Daoy (cell line): Measurements from ENCODE around the gene HPS3. TPM values are rescaled to one million over a fixed set of nuclear protein-coding genes. Genes with fewer than 3 reads are reported as not detected.
A peak's percentile ranks its signal among the peaks of the same experiment; 100 is the strongest.

ENCODE experiments used
- DNase-seq: peaks from one replicate; pipeline ENCODE4 v3.0.0-alpha.2; 2015; ENCODE audit warnings: low read depth
- total RNA-seq: library from RNA; depleted of rRNA; stranded (reverse); fragments of >200 nt; shearing (Covaris generic); gene quantifications from 2 replicates; pipeline ENCODE4 v1.2.3, GENCODE V29; 2014

The HPS3 gene
- total RNA-seq, 1 experiment from 2014 or later: 19.5 TPM

DNA sequence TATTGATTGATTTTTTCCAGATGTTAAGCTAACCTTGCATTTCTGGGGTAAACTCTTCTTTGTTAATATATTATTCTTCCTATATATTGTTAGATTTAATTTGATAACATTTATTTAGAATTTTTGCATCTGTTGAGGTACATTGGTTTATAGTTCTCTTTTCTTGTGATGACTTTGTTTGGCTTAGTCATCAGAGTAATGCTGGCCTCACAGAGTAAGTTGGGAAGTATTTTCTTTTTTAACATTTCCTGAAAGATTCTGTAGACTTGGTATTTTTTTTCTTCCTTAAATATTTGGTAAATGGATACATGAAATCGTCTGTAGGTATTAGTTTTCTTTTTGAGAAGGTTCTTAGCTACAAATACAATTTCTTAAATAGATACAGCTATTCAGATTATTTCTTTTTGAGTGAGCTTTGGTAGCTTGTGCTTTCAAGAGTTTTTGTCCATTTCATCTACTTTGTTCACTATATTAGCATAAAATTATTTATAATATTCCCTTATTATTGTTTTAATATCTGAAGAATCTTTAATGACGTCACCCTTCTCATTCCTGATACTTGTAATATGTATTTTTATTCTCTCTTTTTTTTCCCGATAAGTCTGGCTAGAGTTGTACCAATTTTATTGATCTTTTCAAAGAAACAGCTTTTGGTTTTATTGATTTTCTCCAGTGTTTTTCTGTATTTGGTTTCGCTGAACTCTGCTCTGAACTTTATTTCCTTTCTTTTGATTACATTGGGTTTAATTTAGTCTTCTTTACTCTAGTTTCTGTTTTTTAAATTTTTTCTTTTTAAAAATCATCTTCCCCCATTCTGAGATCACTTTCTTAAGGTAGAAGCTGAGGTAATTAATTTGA is 6.5 kb upstream of the HPS3 start:
- DNase-seq: no peak

GRCh38 chr3:149128821-149129220 is 617 bp upstream of the HPS3 start:
- DNase-seq: no peak

DNA sequence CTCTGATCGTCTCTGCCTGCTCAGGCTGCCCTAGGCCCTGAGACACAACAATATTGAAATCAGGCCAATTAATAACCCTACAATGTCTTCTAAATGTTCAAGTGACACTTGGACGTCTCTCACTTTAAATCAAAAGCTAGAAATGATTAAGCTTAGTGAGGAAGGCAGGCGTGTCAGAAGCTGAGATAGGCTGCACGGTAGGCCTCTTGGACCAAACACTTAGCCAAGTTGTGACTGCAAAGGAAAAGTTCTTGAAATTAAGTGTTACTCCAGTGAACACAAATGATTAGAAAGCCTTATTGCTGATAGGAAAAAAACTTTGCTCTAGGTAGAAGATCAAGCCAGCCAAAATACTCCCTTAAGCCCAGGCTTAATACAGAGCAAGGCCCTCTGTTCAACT is 2.2 kb downstream of the HPS3 start:
- no peak for DNase-seq

- peak; percentile 58 for DNase-seq
Observed at GRCh38 chr3:149134575-149134974, 5.1 kb downstream of the HPS3 start.

DNA sequence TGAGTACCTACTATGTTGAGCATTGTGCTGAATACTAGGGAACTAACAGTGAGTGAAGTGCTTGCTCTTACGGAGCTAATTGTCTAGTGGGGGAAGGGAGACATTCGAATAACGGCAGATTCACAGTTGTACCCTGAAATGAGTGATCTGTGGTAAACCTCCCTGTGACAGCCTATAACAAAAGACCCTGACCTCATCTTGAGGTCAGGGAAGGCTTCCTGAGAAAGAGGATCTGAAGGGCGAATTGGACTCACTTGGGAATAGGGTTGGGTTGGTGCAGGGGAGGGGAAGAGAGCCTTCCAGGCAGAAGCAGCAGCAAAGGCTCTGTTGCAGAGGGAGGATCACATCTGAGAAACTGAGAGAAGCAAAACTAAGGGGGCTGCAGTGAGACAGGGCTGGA is 13.2 kb downstream of the HPS3 start:
- DNase-seq: no peak

DNA sequence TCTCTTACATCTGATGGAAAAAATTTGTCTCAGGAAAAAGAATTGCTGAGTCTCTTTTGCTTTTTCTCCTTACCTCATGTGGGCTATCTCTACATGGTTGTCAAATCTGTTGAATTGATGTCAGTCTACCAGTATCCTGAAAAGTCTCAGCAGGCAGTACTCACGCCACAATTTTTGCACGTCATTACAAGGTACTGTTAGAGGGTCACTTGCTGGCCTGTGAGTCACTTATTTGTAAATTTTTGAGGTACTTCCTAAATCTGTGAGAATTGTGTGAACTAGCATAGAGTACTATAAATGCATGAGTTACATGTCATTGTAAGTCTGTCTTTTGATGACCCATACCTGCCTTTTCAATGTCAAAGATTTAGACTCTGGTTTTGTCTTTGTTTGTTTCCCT is 15.9 kb downstream of the HPS3 start:
- no peak for DNase-seq

DNA sequence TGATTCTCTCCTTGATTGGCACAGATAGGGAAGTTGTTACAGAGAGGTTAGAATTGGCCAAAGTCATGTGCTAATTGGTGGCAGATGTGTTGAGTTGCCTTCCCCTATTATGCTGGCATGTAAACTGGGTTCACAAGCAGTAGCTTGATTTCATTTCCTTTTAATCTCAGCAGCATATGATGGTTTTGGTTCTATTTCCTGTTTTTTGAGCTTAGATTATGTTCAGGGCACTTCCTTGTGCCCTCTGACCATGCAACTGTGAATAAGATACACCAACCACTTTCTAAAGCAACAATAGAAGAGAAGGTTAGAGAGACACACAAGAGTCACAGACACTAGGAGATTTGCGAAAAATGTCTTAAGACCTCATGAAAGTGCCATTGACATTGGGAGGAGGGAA is 16.5 kb downstream of the HPS3 start:
- no peak for DNase-seq

- DNase-seq: no peak
Observed at GRCh38 chr3:149150436-149150835, 21.0 kb downstream of the HPS3 start.

- DNase-seq: peak; percentile 60
Observed at GRCh38 chr3:149151843-149152242, 22.4 kb downstream of the HPS3 start.

- peak; percentile 51 for DNase-seq
Observed at GRCh38 chr3:149152420-149152819, 23.0 kb downstream of the HPS3 start.

GRCh38 chr3:149153402-149153801 is 24.0 kb downstream of the HPS3 start:
- no peak for DNase-seq

DNA sequence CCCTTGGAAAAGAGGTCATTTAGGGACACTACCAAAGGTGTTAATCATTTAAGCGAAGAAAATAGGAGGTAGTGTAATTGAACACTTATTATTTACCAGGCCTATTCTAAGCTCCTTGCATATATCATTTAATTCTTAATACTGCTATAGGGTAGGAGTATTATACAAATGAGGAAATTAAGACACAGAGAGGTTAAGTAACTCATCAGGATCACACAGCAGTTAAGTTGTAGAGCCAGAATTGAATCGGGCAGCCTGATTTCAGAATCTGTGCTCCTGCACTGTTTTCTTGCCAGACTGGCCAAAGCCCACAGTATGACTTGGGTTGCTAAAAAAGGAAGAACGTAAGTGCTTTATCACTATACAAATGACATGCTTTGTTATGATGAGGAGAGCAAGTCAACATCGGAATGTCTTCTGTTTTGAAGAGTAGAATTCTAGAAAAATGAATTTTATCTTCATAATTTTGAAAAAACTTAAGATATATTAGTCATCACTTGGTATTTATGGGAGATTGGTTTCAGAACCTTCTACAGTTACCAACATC is 31.4 kb downstream of the HPS3 start:
- DNase-seq: no peak

GRCh38 chr3:149162007-149162406 is 32.6 kb downstream of the HPS3 start:
- DNase-seq: no peak

- no peak for DNase-seq
Observed at GRCh38 chr3:149163066-149163465, 33.6 kb downstream of the HPS3 start.

DNA sequence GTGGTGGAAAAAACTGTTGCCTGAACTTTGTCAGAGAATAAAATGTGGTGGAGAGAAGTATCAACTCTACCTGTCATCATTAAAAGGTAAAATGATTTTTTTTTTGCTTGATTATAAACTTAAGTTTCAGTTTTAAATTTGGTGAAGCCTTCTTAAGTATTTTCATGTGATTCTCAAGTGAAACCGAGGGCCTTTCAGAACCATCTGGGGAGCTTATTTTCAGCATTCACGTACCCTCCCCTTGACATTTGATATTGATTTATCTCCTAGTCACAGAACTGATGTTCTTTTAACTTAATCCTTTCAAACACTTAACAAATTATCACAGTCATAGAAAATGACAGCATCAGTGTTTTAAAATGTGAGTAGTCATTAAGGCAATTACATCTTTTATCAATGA is 38.5 kb downstream of the HPS3 start:
- no peak for DNase-seq

GRCh38 chr3:149170672-149171071 is 41.2 kb downstream of the HPS3 start:
- DNase-seq: no peak

- peak; percentile 34 for DNase-seq
Observed at GRCh38 chr3:149174901-149175300, 45.5 kb downstream of the HPS3 start.

DNA sequence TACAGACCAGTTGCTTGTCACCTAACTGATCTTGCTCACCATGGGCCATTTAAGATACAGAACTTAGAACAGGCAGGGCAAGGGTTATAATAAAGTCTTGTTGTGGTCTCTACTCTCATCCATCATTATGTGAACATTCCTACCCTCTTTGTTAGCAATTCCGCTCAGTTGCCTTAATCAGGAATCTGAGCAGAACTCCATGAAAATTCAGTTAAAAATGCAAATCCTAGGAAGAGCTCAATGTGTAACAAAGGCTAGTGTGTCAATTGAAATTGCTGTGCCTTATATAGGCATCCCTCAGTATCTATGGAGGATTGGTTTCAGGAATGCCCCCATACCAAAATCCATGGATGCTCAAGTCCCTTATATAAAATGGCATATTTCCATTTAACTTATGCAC is 47.7 kb downstream of the HPS3 start:
- DNase-seq: no peak

DNA sequence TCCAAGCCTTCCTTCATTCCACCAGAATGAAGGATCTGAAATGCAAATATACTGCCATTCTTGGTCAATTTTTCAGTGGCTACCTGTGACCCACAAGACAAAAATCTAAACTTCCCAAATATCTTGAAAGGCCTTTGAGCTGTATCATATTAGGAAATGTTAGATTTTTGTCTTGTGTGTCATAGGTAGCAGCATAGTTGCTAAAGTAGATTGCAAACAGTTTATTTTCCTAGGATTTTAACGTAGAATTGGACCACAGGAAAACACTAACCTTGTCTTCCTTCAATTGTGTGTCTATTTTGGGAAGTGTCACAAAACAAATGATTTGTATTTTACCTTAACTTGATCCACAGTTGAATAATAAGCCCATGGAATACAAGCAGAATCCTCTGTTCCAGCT is 49.8 kb downstream of the HPS3 start:
- DNase-seq: no peak

- peak; percentile 97 for DNase-seq
Observed at GRCh38 chr3:149180057-149180573, 50.7 kb downstream of the HPS3 start.

GRCh38 chr3:149181182-149181581 is 51.7 kb downstream of the HPS3 start:
- no peak for DNase-seq

- no peak for DNase-seq
Observed at GRCh38 chr3:149186219-149186618, 56.8 kb downstream of the HPS3 start.

DNA sequence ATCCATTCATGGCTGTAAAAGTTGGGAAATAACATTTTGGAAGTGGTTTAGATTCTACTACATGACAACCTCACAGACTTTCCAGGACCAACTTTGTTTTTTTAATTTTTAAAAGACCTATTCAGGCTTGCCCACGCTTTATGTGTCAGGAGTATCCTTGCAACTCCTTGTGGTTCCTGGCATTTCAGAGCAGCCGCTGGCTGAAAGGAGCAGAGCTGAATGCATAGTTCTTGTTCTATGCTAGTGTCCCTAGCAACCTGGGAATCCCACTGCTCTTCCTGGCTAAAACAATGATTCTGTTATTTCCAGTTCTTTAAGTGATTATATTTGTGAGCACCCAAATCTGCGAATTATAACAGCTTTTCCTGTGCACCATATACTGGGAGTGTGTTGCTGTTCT is 57.3 kb downstream of the HPS3 start:
- no peak for DNase-seq
